ENCODE data around the gene SSX2IP.
"Not testable (repeated sequence)": the region's sequence is repeated elsewhere in the genome, so short reads cannot be mapped to it uniquely, and the experiment has no call there.

Gene SSX2IP, protein sequence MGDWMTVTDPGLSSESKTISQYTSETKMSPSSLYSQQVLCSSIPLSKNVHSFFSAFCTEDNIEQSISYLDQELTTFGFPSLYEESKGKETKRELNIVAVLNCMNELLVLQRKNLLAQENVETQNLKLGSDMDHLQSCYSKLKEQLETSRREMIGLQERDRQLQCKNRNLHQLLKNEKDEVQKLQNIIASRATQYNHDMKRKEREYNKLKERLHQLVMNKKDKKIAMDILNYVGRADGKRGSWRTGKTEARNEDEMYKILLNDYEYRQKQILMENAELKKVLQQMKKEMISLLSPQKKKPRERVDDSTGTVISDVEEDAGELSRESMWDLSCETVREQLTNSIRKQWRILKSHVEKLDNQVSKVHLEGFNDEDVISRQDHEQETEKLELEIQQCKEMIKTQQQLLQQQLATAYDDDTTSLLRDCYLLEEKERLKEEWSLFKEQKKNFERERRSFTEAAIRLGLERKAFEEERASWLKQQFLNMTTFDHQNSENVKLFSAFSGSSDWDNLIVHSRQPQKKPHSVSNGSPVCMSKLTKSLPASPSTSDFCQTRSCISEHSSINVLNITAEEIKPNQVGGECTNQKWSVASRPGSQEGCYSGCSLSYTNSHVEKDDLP

DNA sequence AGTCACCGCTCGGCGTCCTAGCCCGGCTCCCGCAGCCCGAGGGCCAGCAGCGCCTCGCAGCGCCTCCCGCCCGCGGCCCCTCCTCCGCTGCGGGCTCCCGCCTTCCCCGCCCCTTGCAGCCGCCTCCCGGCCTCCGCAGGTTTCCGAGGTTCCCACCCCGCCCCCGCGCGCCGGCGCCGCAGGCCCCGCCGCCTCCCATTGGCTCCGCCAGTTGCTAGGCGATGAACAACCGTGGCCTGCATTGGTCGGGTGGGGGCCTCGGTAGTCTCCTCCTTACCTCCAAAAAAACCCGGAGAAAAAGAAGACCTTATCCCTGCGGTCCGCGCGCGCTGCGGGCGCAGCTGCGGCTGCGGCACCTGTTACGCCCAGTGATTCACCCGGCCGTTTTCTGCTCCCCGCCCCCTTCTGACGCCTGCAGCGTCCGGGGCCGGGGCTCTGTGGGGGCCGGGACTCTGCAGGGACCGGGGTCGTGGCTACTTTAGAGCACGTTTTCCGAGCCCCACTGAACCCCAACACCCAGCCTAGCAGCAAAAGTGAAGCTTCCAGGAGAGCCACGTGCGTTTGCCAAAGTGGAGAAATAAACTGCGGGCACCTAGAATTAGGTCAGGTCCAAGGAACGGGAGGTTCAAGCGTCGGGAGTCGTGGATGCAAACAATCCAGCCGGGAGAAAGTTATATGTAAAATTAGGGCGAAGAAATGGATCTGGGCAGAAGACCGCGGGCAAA lies at the start of gene SSX2IP:
TSS of gene SSX2IP (minus strand) at position 65 of the 725 bp plus-strand sequence. CDS start 19,242 bp downstream, outside the sequence.
- peak; percentile 99 for DNase-seq

DNA sequence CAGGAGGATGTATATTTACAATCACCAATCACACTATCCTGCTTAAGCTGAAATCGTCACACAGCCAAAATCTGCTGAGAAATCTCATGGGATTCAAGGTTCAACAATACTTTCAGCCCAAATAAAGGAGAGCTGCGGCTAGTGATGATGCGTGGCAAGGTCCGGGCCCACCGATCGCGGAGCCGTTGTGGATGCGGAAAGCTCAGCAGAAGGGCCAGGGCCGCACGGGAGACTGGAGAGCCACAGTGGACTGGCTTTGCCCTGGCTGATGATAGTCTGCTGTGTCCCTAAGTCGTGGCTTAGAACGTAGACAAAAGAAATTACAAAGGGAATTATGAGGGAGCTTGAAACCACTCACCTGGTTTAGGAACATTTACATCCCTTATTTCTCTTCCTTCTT lies 48.0 kb upstream of the SSX2IP start:
- no peak for DNase-seq

DNA sequence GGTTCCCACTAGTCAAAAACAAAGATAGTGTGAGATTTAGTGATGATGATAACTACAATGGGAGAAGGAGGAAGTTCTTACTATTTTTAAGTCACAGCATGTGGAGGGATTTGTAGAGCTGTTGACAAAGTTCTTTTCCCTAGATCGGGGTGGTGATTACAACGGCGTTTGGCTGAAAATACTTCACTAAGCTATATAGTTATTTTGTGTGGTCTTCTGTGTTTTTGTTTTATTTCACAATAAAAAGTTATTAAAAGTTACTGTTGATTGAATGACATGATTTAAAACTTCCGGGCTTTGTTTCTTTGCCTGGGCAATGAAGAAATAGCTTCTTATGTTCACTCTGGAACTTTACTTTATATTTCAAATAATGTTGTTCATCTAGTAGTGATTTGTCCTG lies 47.3 kb upstream of the SSX2IP start:
- DNase-seq = no peak

DNA sequence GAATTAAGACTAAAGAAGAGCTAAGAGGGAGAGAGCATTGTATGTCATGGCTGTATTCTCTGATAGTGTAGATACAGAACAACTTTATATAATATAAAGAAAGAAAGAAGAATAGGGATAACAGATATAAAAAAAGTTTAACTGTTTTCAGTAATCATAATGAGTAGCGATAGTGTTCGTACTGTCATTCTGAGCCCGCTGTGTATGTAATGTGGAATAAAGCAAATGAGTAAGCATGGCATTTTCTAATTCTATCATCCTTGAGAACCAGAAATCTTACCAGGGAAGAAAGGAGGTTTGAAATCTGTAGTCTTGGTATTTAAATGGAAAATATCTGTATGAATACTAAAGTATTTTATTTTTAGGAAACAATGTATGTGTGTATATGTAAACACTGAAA lies 46.7 kb upstream of the SSX2IP start:
- DNase-seq = no peak

DNA sequence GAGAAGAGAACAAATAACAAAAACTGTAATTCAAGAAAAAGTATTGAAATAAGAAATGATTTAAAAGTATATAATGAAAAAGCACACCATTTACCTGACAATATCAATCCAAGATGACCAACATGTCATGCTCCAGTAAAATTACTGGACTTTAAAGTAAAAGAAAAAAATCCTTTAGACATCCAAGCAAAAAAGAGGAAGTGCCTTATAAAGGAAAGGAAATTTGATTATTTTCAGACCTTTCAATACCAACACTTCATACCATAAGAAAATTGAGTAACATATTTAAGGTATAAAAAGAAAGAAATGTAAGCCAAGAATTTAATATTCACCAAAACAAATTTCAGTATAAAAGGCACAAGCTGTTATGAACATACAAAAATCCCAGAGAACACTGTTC lies 46.2 kb upstream of the SSX2IP start:
- DNase-seq = no peak

DNA sequence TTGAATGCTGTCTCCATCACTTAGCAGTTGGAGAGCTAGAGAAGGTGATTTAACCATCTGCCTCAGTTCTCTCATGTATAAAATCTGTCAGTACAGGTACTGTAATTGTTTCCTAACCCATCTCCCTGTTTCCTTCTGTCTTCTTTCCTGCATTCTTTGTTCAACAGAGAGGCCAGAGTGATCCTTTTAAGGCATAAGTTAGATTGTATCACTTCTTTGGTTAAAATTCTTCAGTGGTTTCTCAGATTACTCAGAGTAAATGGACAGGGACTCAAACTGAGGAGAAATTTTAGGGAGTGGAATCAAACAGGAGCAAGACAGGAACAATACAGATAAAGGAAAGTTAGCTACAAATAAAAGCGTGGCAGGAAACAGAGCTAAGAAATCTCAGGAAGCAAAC lies 45.2 kb upstream of the SSX2IP start:
- no peak for DNase-seq

DNA sequence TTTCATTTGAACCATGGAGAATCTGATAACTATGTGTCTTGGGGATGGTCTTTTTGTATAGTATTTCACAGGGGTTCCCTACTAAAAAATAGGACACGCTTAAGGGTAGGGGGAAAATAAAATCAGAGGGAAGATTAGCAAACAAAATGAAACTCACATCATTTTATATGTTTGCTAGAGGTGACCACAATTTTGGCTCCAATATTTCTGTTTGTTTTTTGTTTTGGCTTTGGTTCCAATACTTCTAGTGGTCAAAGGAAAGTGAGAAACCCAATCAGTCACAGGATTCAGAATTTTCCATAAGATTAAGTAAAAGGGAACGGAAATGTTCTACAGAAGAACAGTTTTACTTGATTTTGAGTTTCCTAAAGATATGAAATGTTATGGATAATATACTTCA lies 42.3 kb upstream of the SSX2IP start:
- DNase-seq = no peak

DNA sequence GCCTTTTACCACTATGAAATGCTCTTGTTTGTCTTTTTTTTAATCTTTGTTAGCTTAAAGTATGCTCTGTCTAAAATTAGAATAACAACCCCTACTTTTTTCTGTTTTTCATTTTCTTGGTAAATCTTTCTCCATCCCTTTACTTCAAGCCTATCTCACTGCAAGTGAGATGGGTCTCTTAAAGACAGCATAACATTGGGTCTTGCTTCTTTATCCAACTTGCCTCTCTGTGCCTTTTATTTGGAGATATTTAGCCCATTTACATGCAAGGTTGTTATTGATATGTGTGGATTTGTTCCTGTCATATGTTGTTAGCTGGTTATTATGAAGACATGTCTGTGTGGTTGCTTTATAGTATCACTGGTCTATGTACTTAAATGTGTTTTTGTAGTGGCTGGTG lies 41.3 kb upstream of the SSX2IP start:
- DNase-seq = no peak

DNA sequence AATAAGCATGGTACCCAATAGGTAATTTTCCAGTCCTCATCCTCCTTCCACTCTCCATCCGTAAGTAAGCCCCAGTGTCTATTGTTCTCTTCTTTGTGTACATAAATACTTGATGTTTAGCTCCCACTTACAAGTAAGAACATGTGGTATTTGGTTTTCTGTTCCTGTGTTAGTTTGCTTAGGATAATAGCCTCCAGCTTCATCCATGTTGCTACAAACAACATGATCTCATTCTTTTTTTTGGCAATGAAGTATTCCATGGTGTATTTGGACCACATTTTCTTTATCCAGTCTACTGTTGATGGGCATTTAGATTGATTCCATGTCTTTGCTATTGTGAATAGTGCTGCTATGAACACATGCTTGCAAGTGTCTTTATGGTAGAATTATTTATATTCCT lies 37.5 kb upstream of the SSX2IP start:
- DNase-seq = not testable (repeated sequence)

DNA sequence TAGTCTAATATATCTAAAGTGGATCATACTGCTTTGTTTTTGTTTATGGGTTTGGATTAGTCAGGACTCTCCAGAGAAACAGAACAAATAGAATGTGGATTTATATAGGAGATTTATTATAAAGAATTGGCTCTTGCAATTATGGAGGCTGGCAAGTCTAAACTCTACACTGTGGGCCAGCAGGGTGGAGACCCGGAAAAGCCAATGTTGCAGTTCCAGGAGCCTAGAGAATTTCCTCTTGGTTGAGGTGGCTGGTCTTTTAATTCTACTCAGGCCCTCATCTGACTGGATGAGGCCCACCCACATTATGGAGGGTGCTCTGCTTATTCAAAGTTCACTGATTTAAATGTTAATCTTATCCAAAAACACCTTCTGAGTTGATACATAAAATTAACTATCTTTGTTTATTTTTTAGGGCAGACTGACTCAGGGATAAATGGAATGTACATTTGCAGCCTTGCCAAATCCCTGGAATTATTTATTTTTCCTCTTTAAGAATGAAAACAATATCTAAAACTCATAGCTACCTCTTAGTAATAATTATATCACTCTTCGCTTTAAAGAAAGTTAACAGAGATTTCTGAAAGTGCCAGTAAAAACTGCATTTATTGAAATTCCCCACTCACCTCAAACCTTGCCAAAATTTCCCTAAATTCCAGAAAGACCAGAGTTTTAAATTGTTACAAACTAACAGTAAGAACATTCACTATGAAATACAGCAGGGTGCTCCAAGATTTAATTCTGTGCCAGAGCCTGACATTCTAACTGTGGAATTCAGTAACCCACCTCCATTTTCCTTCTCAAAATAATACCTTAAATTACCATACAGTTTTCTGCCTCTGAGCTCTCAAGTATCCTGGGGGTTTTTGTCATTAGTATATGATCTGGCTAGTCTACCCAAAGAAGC lies 36.6 kb upstream of the SSX2IP start:
- DNase-seq = no peak

DNA sequence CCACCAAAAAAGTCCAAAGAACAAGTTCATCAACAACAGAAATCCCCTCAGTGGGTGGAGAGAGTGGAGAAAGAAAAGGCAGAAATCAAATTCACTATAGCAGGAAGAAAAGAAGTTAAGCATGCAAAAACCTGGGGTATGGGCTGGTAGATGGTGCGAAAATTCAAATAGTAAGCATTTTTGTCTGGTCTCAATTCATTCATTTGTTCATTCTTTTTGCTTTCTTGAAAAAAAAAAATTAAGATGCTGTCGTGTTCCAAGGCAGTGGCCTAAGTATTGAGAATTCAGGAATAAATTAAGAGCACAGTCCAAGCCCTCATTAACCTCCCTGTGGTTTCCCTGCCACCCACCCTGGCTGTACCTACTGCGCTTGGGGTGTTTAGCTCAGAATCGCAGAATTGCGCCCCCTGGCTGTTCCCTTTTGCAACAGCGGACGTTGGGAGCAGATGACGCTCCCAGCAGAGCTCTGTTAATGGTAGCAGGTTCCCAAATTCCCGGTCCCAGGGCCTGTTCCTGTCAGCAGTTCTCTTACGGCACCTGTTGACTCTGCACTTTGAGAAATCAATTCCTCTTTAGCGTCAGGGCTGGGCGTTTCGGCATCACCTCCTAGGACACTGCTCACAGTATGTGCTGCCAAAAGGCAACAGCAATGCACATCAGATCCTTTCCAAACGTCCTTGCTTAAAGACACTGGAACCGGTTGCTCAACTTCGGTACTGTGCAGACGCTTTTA lies 34.0 kb upstream of the SSX2IP start:
- DNase-seq = peak; percentile 57

DNA sequence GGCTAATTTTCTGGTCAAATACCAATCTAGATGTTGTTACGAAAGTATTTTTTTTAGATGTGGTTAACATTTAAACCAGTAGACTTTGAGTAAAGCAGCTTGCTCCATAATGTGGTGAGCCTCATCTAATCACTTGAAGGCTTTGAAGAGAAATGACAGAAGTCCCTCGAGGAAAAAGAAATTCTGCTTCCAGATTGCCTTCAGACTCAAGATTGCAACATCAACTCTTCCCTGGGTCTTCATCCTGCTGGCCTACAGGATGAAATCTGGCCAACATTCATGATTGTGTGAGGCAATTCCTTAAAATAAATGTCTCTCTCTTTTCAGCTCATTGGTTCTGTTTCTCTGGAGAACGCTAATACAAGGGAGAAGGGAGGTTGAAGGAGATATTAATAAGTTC lies 32.5 kb upstream of the SSX2IP start:
- DNase-seq = no peak

DNA sequence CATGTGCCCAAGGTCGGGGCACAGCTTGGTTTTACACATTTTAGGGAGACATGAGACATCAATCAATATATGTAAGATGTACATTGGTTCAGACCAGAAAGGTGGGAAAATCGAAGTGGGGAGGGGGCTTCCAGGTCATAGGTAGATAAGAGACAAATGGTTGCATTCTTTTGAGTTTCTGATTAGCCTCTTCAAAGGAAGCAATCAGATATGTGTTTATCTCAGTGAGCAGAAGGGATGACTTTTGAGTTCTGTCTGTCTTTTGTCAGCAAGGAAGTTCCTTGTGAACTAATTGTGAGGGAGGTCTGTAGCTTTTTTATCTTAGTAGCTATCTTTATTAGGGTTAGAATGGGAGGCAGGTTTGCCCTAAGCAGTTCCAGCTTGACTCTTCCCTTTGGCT lies 31.6 kb upstream of the SSX2IP start:
- DNase-seq = not testable (repeated sequence)

DNA sequence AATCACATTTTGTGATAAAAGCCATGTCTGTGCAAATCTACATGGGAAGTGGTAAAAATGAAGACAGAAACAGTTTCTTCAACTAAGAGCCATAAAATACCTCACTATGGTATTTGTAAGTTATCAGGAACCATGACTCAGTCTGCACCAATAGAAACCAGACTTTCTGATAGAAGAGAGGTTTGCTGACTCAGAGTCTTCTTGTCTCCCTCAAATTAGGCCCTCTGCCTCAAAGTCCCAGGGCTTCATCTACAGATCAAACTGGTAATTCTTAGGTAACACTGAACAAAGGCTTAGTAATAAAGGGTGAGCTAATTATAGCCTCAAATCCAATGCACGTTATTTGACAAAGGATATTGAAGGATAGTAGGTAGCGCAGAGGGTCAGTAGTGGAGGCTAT lies 30.9 kb upstream of the SSX2IP start:
- peak; percentile 8 for DNase-seq

DNA sequence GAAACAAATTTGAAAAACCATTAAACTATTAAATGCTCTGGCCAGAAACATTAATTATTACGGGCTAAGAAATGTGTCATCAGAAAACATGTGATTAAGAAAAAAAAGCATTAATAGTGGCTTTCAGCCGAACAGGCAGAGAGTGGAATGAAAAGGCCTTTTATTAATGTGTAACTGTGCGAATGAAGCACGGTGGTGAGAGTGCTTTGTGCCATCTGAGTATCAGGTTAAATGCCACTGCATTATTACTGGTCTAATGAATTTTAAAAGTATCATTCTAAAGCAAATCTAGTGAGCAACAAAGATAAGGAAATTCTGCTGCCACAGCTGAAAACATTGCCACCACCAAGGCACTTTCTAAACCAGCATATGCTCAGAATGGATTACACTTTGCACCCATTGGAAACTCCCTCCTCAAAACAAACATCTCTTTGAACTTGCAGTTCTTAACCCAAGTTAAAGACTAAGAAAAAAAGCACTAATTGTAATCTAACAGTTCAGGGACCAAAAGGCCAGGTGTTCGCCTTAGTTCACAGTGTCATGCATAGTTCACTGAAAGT lies 30.0 kb upstream of the SSX2IP start:
- no peak for DNase-seq

DNA sequence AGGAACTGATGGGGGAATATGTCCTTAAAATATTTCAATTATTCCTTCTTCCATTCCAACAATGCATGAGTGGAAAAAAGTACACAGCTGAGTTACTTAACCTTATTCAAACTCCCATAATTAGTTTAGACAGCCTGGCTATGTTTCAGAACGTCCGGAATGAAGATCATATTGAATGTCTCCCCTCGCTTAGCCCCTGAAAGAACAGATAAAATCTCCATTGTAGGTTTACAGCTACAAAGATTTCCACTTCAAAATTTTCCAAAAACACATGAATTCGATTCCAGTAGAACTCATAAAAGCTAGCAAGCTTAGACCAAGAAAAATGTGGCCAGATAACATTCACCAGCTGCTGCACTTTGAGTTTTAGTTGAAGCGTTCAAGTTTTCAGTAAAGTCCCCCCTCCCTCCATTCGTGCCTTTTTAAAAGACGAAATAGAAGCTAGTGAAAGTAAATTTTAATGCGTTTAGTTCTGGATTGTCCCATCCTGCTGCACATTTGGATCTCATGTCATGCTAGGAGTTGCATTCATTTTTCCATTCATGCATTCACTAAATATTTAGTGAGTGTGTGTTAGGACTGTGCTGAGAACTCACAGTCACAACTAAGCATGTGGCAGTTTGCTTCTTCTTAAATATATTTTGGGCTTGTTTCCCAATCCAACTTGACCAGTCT lies 29.4 kb upstream of the SSX2IP start:
- DNase-seq = no peak

DNA sequence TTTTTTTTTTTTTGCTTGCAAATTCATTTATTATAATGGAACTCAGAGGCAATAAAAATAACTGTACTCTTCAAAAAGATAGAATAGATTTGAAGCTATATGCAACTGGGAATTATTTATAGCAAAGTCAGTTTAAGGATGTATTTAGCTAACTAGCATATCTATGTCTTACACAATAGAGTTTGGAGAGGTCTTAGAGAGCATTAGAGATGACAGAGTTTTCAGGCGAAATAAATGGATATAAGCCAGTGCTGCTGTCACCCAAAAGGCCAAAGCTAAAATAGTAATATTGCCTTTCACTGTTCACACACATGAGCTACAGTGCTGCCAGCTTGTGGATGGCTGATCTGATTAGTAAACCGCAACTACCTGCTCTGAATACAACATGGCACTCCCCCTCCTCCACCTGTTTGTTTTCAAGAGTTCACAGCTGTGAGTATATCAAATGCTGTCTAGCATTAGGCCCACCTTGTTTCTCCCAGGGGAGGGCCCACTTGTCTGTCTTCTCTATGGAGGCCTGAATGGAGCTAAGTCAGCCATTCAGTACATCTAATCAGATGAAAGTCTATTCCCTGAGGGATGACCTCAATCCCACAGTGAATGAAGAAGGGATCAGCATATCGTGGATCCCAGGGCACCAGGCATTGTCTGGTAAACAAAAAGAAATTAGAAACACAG lies 25.2 kb upstream of the SSX2IP start:
- no peak for DNase-seq

DNA sequence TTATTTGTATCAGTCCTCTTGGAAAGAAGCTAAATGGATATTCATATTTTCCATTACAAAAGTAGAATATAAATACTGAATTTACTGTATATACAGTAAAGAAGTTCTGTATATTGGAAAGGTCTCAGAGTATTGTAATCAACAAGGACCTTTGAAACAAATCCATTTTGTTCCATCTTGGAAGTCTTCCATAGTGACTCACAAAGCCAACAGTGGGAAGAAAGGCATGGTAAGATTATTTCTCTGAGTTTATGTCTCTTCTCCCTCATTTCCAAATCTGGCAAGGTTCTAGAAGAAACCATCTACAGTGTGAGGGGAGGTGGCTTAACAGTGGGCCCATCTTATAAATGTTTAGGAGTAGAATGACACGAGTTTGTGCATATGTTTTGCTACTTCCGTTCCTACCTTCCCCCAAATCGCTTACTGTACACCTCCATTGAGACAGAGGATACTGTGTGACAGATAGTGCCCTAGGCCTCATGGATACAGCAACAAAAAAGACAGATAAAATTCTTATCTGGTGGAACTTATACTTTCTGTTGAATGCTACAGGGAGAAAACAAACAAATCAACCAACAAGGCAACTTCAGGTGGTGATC lies 22.1 kb upstream of the SSX2IP start:
- no peak for DNase-seq

DNA sequence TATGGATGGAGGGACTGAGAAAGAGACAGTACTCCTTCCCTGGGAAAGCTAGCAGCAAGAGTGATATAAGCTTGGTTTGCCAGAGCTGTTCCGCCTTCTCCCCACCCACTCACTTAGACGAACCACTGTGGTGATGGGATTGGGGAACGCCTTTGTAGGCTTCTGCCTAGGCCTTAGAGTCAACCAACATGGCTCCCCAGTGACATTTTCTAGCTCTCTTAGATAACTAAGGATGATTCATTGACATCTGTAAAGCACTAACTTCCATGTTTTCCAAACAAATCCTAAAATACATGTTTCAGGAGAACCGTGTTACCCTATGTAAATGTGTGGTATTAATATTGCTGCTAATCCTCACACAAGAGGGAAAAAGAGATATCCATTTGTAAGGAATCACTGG lies 21.6 kb upstream of the SSX2IP start:
- no peak for DNase-seq

DNA sequence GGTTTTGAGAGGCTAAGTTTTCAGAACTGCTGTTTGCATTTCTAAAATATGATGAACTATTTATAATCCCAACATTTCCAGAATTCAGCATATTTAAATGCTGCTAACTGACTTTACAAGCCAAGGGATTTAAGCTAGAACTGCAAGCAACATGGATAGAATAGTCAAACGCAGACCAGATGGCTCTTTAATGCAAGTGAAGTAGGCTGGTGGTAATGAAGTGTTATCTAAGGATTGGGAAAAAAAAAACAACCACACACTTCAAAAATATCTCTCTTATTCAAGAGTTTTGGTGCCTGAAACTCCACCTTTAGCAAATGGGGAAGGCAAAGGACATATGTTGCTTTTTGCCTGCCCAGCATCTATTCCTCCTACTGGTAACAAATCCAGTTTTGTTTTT lies 20.9 kb upstream of the SSX2IP start:
- DNase-seq = no peak
